Body of pancreas (tissue), 4 donors: ENCODE measurements around the gene SYNDIG1L. TPM values are rescaled to one million over a fixed set of nuclear protein-coding genes. Genes with fewer than 3 reads are reported as not detected.

ENCODE experiments used
- ATAC-seq: fragments of 150-250 bp; one replicate; pipeline ENCODE4 v1.9.1; 2016
- DNase-seq, 4 donors: peaks; one replicate each; pipeline ENCODE4 v3.0.0-alpha.2; 2019
- H3K27ac ChIP-seq, 4 donors: fragments of 200-600 bp; sonication (generic); 1 replicate in 3 of 4; 2 replicates in 1 of 4; pipeline versions ENCODE4 v1.5.1 to v1.6.1; 2016 to 2019; ENCODE audit warnings: mild to moderate bottlenecking in 1 of 4, mixed read lengths in 1 of 4, moderate library complexity in 1 of 4
- H3K27me3 ChIP-seq, 2 donors: fragments of 200-600 bp; sonication (generic); one replicate each; pipeline ENCODE4 v1.6.0; 2016; ENCODE audit warnings: mild to moderate bottlenecking in 1 of 2
- H3K36me3 ChIP-seq, 2 donors: fragments of 200-600 bp; sonication (generic); replicated peaks in 1 of 2; 2 replicates each; pipeline ENCODE4 v1.5.1; 2016; ENCODE audit warnings: low read depth in 2 of 2; ENCODE audit not compliant: insufficient read depth in 1 of 2
- H3K4me1 ChIP-seq: fragments of 200-600 bp; sonication (generic); one replicate; pipeline ENCODE4 v1.6.0; 2016
- H3K4me3 ChIP-seq, 2 donors: fragments of 200-600 bp; sonication (generic); 1 replicate in 1 of 2; 2 replicates in 1 of 2; pipeline ENCODE4 v1.5.1; 2016 to 2019
- H3K9me3 ChIP-seq, 3 donors: fragments of 200-600 bp; sonication (generic); 1 replicate in 2 of 3; 2 replicates in 1 of 3; pipeline ENCODE4 v1.5.1; 2016
- POLR2A ChIP-seq, 3 donors: fragments of 450-650 bp; IDR thresholded peaks; one replicate each; pipeline ENCODE4 v1.6.1; 2016; ENCODE audit warnings: antibody characterized with exemption in 3 of 3, mild to moderate bottlenecking in 2 of 3
- WGBS, 2 donors: methylation state at CpG; one replicate each; pipeline ENCODE4 v1.1.5; 2017; 5-methylcytosine and 5-hydroxymethylcytosine counted together
- intact Hi-C: fragments of 100-400 bp; cut with DNase I; formaldehyde crosslinking; loops from one replicate; pipeline ENCODE4 v1.15.1; 2023
- total RNA-seq, 2 donors: library from RNA; depleted of rRNA; stranded (reverse); fragments of >200 nt; gene quantifications; one replicate each; pipeline ENCODE4 v1.1.0, GENCODE V29; 2016
- TF ChIP-seq, protein P1 (sequence below), 7 experiments: fragments of 450-650 bp in 4 of 7; fragments of 200-600 bp in 3 of 7; sonication (generic) in 3 of 7; IDR thresholded peaks; one replicate each; pipeline ENCODE4 v1.5.1; 2016 to 2019; ENCODE audit warnings: antibody characterized with exemption in 7 of 7

Gene SYNDIG1L
- total RNA-seq, 2 donors from 2014 or later, result 0.52 TPM; not detected in 1

GRCh38 chr14:74414403-74415114, 11.5 kb downstream of the SYNDIG1L start:
- no peak for ATAC-seq
- 57 to 59% methylated on average over 7 of the region's 7 CpGs for WGBS, 2 donors
- TF ChIP-seq POLR2A (IDR thresholded peaks at IDR 0.05), result no peak
- TF ChIP-seq, protein P1, sequence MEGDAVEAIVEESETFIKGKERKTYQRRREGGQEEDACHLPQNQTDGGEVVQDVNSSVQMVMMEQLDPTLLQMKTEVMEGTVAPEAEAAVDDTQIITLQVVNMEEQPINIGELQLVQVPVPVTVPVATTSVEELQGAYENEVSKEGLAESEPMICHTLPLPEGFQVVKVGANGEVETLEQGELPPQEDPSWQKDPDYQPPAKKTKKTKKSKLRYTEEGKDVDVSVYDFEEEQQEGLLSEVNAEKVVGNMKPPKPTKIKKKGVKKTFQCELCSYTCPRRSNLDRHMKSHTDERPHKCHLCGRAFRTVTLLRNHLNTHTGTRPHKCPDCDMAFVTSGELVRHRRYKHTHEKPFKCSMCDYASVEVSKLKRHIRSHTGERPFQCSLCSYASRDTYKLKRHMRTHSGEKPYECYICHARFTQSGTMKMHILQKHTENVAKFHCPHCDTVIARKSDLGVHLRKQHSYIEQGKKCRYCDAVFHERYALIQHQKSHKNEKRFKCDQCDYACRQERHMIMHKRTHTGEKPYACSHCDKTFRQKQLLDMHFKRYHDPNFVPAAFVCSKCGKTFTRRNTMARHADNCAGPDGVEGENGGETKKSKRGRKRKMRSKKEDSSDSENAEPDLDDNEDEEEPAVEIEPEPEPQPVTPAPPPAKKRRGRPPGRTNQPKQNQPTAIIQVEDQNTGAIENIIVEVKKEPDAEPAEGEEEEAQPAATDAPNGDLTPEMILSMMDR (IDR thresholded peaks at IDR 0.05), result no peak
- H3K4me1 ChIP-seq, result peaks cover 5% of the 10 kb centered on the region
- H3K27ac ChIP-seq, result no peak overlapping the region
- H3K36me3 ChIP-seq, result no peaks in the 10 kb centered on the region
- H3K9me3 ChIP-seq, result no peaks in the 10 kb centered on the region
- no peaks in the 10 kb centered on the region for H3K27me3 ChIP-seq
- DNase-seq, result no peak
- no peak overlapping the region for H3K4me3 ChIP-seq
- intact Hi-C loops, result no loop called here

DNA sequence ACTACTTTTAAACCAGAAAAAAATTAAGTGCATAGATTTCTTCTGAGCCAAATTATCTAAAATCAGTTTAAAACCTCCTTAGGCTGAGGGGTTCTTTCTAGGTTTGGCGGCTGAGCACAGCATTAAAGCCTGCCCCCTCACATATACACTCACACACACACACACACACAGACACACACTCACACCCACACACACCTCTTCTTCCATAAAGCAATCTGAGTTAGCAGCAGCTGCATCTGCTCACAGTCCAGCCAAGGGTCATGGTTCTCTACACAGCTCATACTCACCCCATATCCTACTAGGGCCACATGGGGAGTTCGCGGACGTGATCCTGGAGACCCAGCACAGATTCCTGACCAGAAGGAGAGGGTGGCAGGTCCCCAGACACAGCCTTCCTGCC, 12.4 kb downstream of the SYNDIG1L start:
- Histone ChIP-seq H3K27ac (no peak overlapping the region), H3K9me3 (no peaks in the 10 kb centered on the region), H3K4me1 (peaks cover 5% of the 10 kb centered on the region), H3K27me3 (no peaks in the 10 kb centered on the region), H3K36me3 (no peaks in the 10 kb centered on the region), H3K4me3 (no peak overlapping the region)
- intact Hi-C loops, result no loop called here
- DNase-seq (no peak), ATAC-seq (no peak)
- TF ChIP-seq, protein P1 (IDR thresholded peaks at IDR 0.05), result no peak
- TF ChIP-seq POLR2A (IDR thresholded peaks at IDR 0.05), result no peak
- 71% methylated on average over 1 to 4 of the region's 4 CpGs for WGBS, 2 donors

DNA sequence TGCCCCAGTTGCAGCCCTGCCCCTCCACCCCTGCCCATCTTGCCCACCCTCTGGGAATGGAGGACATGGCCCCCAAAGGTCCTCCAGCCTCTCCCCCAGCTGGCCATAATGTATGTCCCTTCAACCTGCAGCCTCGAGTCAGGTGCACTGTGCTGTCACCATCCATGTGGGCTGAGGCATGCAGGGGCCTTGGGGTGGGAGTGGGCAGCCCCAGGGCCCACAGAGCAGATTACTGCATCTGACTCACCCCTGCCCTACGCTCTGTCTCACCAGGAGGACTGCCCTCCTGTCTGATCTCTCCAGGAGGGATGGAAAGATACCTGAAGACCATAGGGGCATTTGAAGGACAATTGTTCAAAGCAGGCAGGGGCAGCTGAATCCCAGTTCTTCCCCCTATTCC, 13.3 kb downstream of the SYNDIG1L start:
- DNase-seq (no peak), ATAC-seq (no peak)
- Histone ChIP-seq H3K27ac (no peak overlapping the region), H3K4me3 (no peak overlapping the region), H3K4me1 (peaks cover 5% of the 10 kb centered on the region), H3K36me3 (no peaks in the 10 kb centered on the region), H3K27me3 (no peaks in the 10 kb centered on the region), H3K9me3 (no peaks in the 10 kb centered on the region)
- intact Hi-C loops, result no loop called here
- no peak for TF ChIP-seq POLR2A (IDR thresholded peaks at IDR 0.05)
- TF ChIP-seq, protein P1 (IDR thresholded peaks at IDR 0.05), result no peak
- 63 to 89% methylated on average over 1 to 2 of the region's 2 CpGs for WGBS, 2 donors

- TF ChIP-seq, protein P1 (IDR thresholded peaks at IDR 0.05), result no peak
- TF ChIP-seq POLR2A (IDR thresholded peaks at IDR 0.05), result no peak
- H3K4me3 ChIP-seq, result no peak overlapping the region
- WGBS, 2 donors, result 52 to 76% methylated on average over 3 to 7 of the region's 7 CpGs
- no peaks in the 10 kb centered on the region for H3K9me3 ChIP-seq
- no peak for ATAC-seq
- H3K4me1 ChIP-seq, result peaks cover 5% of the 10 kb centered on the region
- no peak for DNase-seq
- H3K36me3 ChIP-seq, result no peaks in the 10 kb centered on the region
- no peaks in the 10 kb centered on the region for H3K27me3 ChIP-seq
- no peak overlapping the region for H3K27ac ChIP-seq
- intact Hi-C loops, result no loop called here
Observed at GRCh38 chr14:74411671-74412070, 14.3 kb downstream of the SYNDIG1L start.

- no peaks in the 10 kb centered on the region for H3K27me3 ChIP-seq
Observed at GRCh38 chr14:74409441-74409840, 16.6 kb downstream of the SYNDIG1L start.

More at GRCh38 chr14:74409441-74409840, 16.6 kb downstream of the SYNDIG1L start:
- no peaks in the 10 kb centered on the region for H3K4me1 ChIP-seq
- no peak overlapping the region for H3K27ac ChIP-seq
- H3K4me3 ChIP-seq, result no peak overlapping the region
- no peak for ATAC-seq
- 73% methylated on average over 6 of the region's 6 CpGs; no CpG with 5 or more reads in 1 of the 2 donors for WGBS, 2 donors
- no peaks in the 10 kb centered on the region for H3K36me3 ChIP-seq
- intact Hi-C loops, result no loop called here
- no peak for DNase-seq
- H3K9me3 ChIP-seq, result no peaks in the 10 kb centered on the region
- TF ChIP-seq, protein P1 (IDR thresholded peaks at IDR 0.05), result no peak
- no peak for TF ChIP-seq POLR2A (IDR thresholded peaks at IDR 0.05)
